ENCODE results near the gene CNTNAP5. TPM values are rescaled to one million over a fixed set of nuclear protein-coding genes. Genes with fewer than 3 reads are reported as not detected.

Gene CNTNAP5
- total and polyA plus RNA-seq, 2 of the 13 experiments (the other 11 are each of a cell fraction or from before 2014, with no cell fraction given) = not detected

- in situ Hi-C loops (cut with HindIII; ENCODE audit: extremely low pct_ligation_motif_present, low pct_unique_long_range_greater_than_20kb) = no loop called here
- H4K20me1 ChIP-seq (ENCODE audit: insufficient read depth, low read length) = no peaks in the 10 kb centered on the region
- no peaks in the 10 kb centered on the region for H3K36me3 ChIP-seq (replicated peaks in 1 of 2; ENCODE audit: control insufficient read depth in 1 of 2, insufficient read depth in 2 of 2, low read length in 2 of 2)
- H3K27me3 ChIP-seq (ENCODE audit: control insufficient read depth in 1 of 2, insufficient read depth in 2 of 2, low read length in 2 of 2) = no peaks in the 10 kb centered on the region
- peaks cover 22% of the 10 kb centered on the region for H3K9me3 ChIP-seq (ENCODE audit: low read length)
- CTCF ChIA-PET (ENCODE audit: low intra/inter-chr PET ratio, low total read pairs) = no interaction called here
- H3K27ac ChIP-seq (ENCODE audit: extremely low read length, insufficient read depth, low read length) = no peak overlapping the region
- no TSS peak for BruUV-seq (replicated peaks)
- TF ChIP-seq NFATC3 (CRISPR knock-in tag; IDR thresholded peaks at IDR 0.05) (no peak), ELF3 (CRISPR knock-in tag; IDR thresholded peaks at IDR 0.05) (no peak), RBM22 (optimal IDR thresholded peaks at IDR 0.05; ENCODE audit: low read length) (no peak), ZNF558 (CRISPR knock-in tag; IDR thresholded peaks at IDR 0.05; ENCODE audit: borderline replicate concordance) (no peak), FOXP1 (IDR thresholded peaks at IDR 0.05) (no peak), FOXP1 (CRISPR knock-in tag; IDR thresholded peaks at IDR 0.05) (no peak), ZBTB7B (CRISPR knock-in tag; IDR thresholded peaks at IDR 0.05) (no peak), ZFP91 (CRISPR knock-in tag; IDR thresholded peaks at IDR 0.05; ENCODE audit: borderline replicate concordance) (no peak), IRF1 (CRISPR knock-in tag; IDR thresholded peaks at IDR 0.05; ENCODE audit: low read depth) (no peak), MNT (IDR thresholded peaks at IDR 0.05) (no peak), HIC2 (CRISPR knock-in tag; IDR thresholded peaks at IDR 0.05; ENCODE audit: low read depth) (no peak), ZC3H4 (CRISPR knock-in tag; IDR thresholded peaks at IDR 0.05; ENCODE audit: borderline replicate concordance) (no peak), CCDC6 (CRISPR knock-in tag; IDR thresholded peaks at IDR 0.05) (no peak), SOX13 (IDR thresholded peaks at IDR 0.05) (no peak), SOX13 (CRISPR knock-in tag; conservative IDR thresholded peaks at IDR 0.05 in 1 of 2, IDR thresholded peaks at IDR 0.05 in 1 of 2) (no peak), ZNF724P (CRISPR knock-in tag; IDR thresholded peaks at IDR 0.05; ENCODE audit: borderline replicate concordance) (no peak)
- FAIRE-seq (no peak), DNase-seq (ENCODE audit: low spot score) (no peak), ATAC-seq (no peak)
- H3K4me3 ChIP-seq (replicated peaks in 1 of 3; ENCODE audit: insufficient read depth in 1 of 3, low read depth in 2 of 3, low read length in 3 of 3) = no peak overlapping the region
- no peak overlapping the region for H3K4me2 ChIP-seq (ENCODE audit: low read depth, low read length)
- POLR2A ChIA-PET = no interaction called here
- WGBS (ENCODE audit: low lambda C conversion rate) = 2% methylated on average over 4 of the region's 4 CpGs
- H3K4me1 ChIP-seq (ENCODE audit: insufficient read depth, low read length) = no peaks in the 10 kb centered on the region
- H2AFZ ChIP-seq (ENCODE audit: low read length) = no peak overlapping the region
- H3K9ac ChIP-seq (ENCODE audit: insufficient read depth, low read depth, low read length) = no peak overlapping the region
- no peaks in the 10 kb centered on the region for H3K79me2 ChIP-seq (ENCODE audit: insufficient read depth, low read length)
- intact Hi-C loops (cut with micrococcal nuclease; ENCODE audit: unreplicated experiment) = no loop called here
Observed at GRCh38 chr2:124065636-124066035, 40.5 kb downstream of the CNTNAP5 start.
